ENCODE measurements around the gene ZNF525. TPM values are rescaled to one million over a fixed set of nuclear protein-coding genes. Genes with fewer than 3 reads are reported as not detected.
A peak's percentile ranks its signal among the peaks of the same experiment; 100 is the strongest.
"Not testable (repeated sequence)": the region's sequence is repeated elsewhere in the genome, so short reads cannot be mapped to it uniquely, and the experiment has no call there.

ZNF525 gene
- total RNA-seq, 2 experiments from 2014 or later: 13.5 to 16.3 TPM

DNA sequence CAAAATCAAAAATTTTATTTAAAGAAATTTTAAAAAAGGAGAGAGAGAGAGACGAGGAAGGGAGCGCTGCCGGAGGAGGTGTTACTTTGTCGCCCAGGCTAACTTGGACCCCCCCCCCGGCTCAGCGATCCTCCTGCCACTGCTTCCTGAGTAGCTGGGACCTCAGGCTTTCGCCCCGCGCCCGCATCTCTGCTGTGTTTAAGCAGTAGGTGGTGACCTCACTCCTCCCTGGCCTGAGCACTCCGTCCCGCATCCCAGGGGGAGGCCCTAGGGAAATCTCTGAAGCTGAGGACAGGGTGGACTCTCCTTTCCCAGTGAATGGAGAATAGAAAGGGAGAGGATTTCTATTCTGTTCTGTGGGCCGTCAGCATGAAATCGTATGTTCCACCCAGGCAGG is 32.4 kb upstream of the ZNF525 start:
- ChIA-PET POLR2A (interaction anchor here (0.9 to 1.3 kb wide), 7 partner anchors 33 to 1284 kb away, joined by 3 to 5 read pairs (median 3); partner anchors contain the start of genes MBOAT7, ZNF347, ZNF432 and ZNF765), CTCF (interaction anchor here (1.0 kb wide), 1 partner anchor 92 kb away, joined by 3 read pairs; no protein-coding TSS in a partner anchor)
- Histone ChIP-seq H3K4me1 (ENCODE audit: insufficient read depth, low read length) (peaks cover 17% of the 10 kb centered on the region), H3K36me3 (ENCODE audit: insufficient read depth, low read length) (peaks cover under 1% of the 10 kb centered on the region), H3K4me3 (ENCODE audit: low read length) (peak overlapping the region; percentile 82), H3K27me3 (ENCODE audit: control insufficient read depth in 1 of 2, insufficient read depth in 2 of 2, low read length in 2 of 2) (peaks cover 0 to 7% of the 10 kb centered on the region in 2 experiments), H3K27ac (ENCODE audit: low read depth in 1 of 2, low read length in 2 of 2) (peak overlapping the region in 1 of 2 donors; percentile 27), H3K9me3 (ENCODE audit: control insufficient read depth in 1 of 2, insufficient read depth in 1 of 2, low read length in 2 of 2) (peaks cover 18 to 37% of the 10 kb centered on the region in 2 experiments)
- DNase-seq (peak in 11 of 14 experiments; percentile 3 to 60 (median 18)), ATAC-seq (ENCODE audit: poor library complexity) (peak; percentile 28)
- intact Hi-C loops (cut with DNase I, micrococcal nuclease): loop anchor here (1.0 to 10.0 kb wide), 8 partner anchors 32 to 388 kb away; partner anchors contain the start of genes ZNF525 (in 2 of the 2), ZNF160 (in 1 of the 2), ZNF765 (in 1 of the 2) and ZNF813 (in 1 of the 2)
- Mint-ChIP-seq H3K4me3 (peak overlapping the region; percentile 95), H3K27me3 (peaks cover 13% of the 10 kb centered on the region), H3K4me1 (ENCODE audit: low read depth) (peaks cover 25% of the 10 kb centered on the region), H3K9me3 (peaks cover 8% of the 10 kb centered on the region), H3K27ac (peak overlapping the region; percentile 84), H3K36me3 (ENCODE audit: low read depth) (peaks cover 55% of the 10 kb centered on the region)
- TF ChIP-seq, protein P1, sequence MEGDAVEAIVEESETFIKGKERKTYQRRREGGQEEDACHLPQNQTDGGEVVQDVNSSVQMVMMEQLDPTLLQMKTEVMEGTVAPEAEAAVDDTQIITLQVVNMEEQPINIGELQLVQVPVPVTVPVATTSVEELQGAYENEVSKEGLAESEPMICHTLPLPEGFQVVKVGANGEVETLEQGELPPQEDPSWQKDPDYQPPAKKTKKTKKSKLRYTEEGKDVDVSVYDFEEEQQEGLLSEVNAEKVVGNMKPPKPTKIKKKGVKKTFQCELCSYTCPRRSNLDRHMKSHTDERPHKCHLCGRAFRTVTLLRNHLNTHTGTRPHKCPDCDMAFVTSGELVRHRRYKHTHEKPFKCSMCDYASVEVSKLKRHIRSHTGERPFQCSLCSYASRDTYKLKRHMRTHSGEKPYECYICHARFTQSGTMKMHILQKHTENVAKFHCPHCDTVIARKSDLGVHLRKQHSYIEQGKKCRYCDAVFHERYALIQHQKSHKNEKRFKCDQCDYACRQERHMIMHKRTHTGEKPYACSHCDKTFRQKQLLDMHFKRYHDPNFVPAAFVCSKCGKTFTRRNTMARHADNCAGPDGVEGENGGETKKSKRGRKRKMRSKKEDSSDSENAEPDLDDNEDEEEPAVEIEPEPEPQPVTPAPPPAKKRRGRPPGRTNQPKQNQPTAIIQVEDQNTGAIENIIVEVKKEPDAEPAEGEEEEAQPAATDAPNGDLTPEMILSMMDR (IDR thresholded peaks at IDR 0.05): no peak

DNA sequence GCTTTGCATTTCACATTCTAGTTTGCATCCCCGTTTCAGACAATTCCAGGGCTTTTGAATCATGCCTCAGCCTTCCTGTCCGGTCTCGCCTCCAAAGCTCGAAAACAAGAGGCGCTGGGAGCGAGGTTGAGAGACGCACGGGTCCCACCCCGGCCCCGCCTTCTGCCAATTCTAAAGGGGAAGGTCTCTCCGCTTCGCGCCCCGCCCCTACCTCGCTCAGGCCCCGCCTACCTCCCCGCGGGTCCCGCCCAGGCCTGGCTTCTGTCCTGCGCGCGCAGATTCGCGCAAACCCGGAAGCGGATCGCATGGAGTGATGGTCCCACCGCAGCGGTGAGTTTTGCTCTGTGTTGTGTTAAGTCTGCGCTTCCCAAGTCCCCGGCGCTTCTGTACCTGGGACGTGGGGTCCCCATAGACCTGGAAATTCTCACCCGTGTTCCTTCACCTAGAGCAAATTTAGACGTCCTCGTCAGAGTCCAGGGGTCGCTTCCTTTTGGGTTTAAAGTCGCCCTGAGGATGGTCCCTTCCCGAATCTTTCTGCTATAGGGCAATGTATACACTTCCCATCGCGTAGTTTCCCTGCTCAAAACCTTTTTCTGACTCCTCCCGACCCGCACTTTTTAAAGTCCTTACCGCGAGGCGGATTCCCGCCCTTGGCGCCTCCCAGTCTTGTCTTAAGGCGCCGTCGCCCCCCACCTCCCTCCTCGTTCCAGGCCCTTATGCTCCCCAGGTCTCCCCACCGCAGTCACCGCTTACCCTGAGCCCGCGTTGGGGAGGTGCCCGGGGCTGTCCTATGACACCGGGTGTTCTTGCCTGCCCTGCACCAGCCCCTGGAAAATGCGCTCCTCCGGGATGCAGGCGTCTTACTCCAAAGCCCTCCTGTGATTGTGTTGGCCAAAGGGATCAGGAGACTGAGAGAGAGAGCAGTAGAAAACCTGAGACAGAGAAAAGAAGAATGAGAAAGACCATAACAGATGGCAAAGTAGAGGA is 31.7 kb upstream of the ZNF525 start, which contains the start of gene ZNF845:
Gene ZNF845 (plus strand): TSS at position 287 of the 987 bp plus-strand sequence. CDS start 7,559 bp downstream, outside the sequence.
- TF ChIP-seq, protein P1 (IDR thresholded peaks at IDR 0.05): no peak
- Histone ChIP-seq H3K4me1 (ENCODE audit: insufficient read depth, low read length) (peaks cover 17% of the 10 kb centered on the region), H3K36me3 (ENCODE audit: insufficient read depth, low read length) (peaks cover 7% of the 10 kb centered on the region), H3K4me3 (ENCODE audit: low read length) (peak within 1 kb of the TSS; percentile 82), H3K27ac (ENCODE audit: low read depth in 1 of 2, low read length in 2 of 2) (peak within 1 kb of the TSS in 1 of 2 donors; percentile 72), H3K9me3 (ENCODE audit: control insufficient read depth in 1 of 2, insufficient read depth in 1 of 2, low read length in 2 of 2) (peaks cover 13 to 43% of the 10 kb centered on the region in 2 experiments), H3K27me3 (ENCODE audit: control insufficient read depth in 1 of 2, insufficient read depth in 2 of 2, low read length in 2 of 2) (peaks cover 0 to 4% of the 10 kb centered on the region in 2 experiments)
- peak; percentile 91 to 99 (median 95) for DNase-seq
- H3K4me3 Mint-ChIP-seq: peak within 1 kb of the TSS; percentile 95
- H3K27me3 Mint-ChIP-seq: peaks cover 8% of the 10 kb centered on the region
- CTCF ChIA-PET: interaction anchor here (0.6 to 1.0 kb wide), 2 partner anchors 26 to 92 kb away, joined by 3 to 4 read pairs; no protein-coding TSS in a partner anchor
- peak; percentile 97 for ATAC-seq (ENCODE audit: poor library complexity)
- intact Hi-C loops (cut with DNase I, micrococcal nuclease): loop anchor here (1.0 to 10.0 kb wide), 8 partner anchors 32 to 389 kb away; partner anchors contain the start of genes ZNF525 (in 2 of the 2), ZNF160 (in 1 of the 2), ZNF765 (in 1 of the 2) and ZNF813 (in 1 of the 2)
- H3K36me3 Mint-ChIP-seq (ENCODE audit: low read depth): peaks cover 55% of the 10 kb centered on the region
- POLR2A ChIA-PET: interaction anchor here (0.9 to 1.3 kb wide), 8 partner anchors 33 to 1285 kb away, joined by 3 to 5 read pairs (median 4); partner anchors contain the start of genes MBOAT7, ZNF347, ZNF432 and ZNF765
- H3K9me3 Mint-ChIP-seq: peaks cover 3% of the 10 kb centered on the region
- H3K4me1 Mint-ChIP-seq (ENCODE audit: low read depth): peaks cover 22% of the 10 kb centered on the region
- peak within 1 kb of the TSS; percentile 84 for H3K27ac Mint-ChIP-seq

GRCh38 chr19:53344403-53344802 is 21.1 kb upstream of the ZNF525 start:
- H3K9me3 Mint-ChIP-seq: peaks cover 10% of the 10 kb centered on the region
- H3K27ac Mint-ChIP-seq; H3K27me3 ChIP-seq (ENCODE audit: control insufficient read depth in 1 of 2, insufficient read depth in 2 of 2, low read length in 2 of 2); H3K27me3 Mint-ChIP-seq; POLR2A ChIA-PET; H3K27ac ChIP-seq (ENCODE audit: low read depth in 1 of 2, low read length in 2 of 2); intact Hi-C loops (cut with DNase I, micrococcal nuclease); DNase-seq; CTCF ChIA-PET; ATAC-seq (ENCODE audit: poor library complexity); H3K4me3 Mint-ChIP-seq; H3K4me3 ChIP-seq (ENCODE audit: low read length); H3K4me1 ChIP-seq (ENCODE audit: insufficient read depth, low read length): not testable (repeated sequence)
- H3K36me3 ChIP-seq (ENCODE audit: insufficient read depth, low read length): peaks cover 95% of the 10 kb centered on the region
- peaks cover 81 to 88% of the 10 kb centered on the region in 2 experiments for H3K9me3 ChIP-seq (ENCODE audit: control insufficient read depth in 1 of 2, insufficient read depth in 1 of 2, low read length in 2 of 2)
- peaks cover 11% of the 10 kb centered on the region for H3K4me1 Mint-ChIP-seq (ENCODE audit: low read depth)
- peaks cover 100% of the 10 kb centered on the region for H3K36me3 Mint-ChIP-seq (ENCODE audit: low read depth)

All from CD4-positive, alpha-beta T cell (primary cell).